K562 (cell line): ENCODE data around the gene JUNB. TPM values are rescaled to one million over a fixed set of nuclear protein-coding genes. Genes with fewer than 3 reads are reported as not detected.

Source experiments
- ARNT ChIP-seq, 2 experiments: fragments of 450-650 bp; IDR thresholded peaks; 2 replicates each; pipeline ENCODE4 v1.6.1; 2016; ENCODE audit warnings: mild to moderate bottlenecking in 1 of 2
- BACH1 ChIP-seq: fragments of 200-800 bp; sonication (Bioruptor generic); IDR thresholded peaks from 2 replicates; pipeline ENCODE4 v1.6.1; 2016; ENCODE audit warnings: missing genetic modification characterization, missing compliant biosample characterization
- CEBPG ChIP-seq, 3 experiments: fragments of 200-800 bp in 1 of 3; sonication (Bioruptor generic) in 1 of 3; sonication (generic) in 1 of 3; formaldehyde crosslinking in 1 of 3; IDR thresholded peaks in 2 of 3; conservative IDR thresholded peaks in 1 of 3; 2 replicates each; pipeline versions ENCODE4 v1.6.1 to v1.8.0; 2016 to 2022; ENCODE audit warnings: missing compliant biosample characterization in 2 of 3, missing genetic modification characterization in 2 of 3, mild to moderate bottlenecking in 1 of 3, missing genetic modification reagents in 1 of 3
- CHAMP1 ChIP-seq: fragments of 450-650 bp; IDR thresholded peaks from 2 replicates; pipeline ENCODE4 v1.6.1; 2016; ENCODE audit warnings: mild to moderate bottlenecking
- DMBX1 ChIP-seq: fragments of 250-450 bp; sonication (Bioruptor Pico); IDR thresholded peaks from 2 replicates; pipeline ENCODE4 v1.8.0; 2022; ENCODE audit warnings: inconsistent platforms, mild to moderate bottlenecking, moderate library complexity, borderline replicate concordance
- DNMT1 ChIP-seq: fragments of 450-650 bp; IDR thresholded peaks from 2 replicates; pipeline ENCODE4 v1.6.1; 2016; ENCODE audit warnings: antibody characterized with exemption, mild to moderate bottlenecking
- GABPB2 ChIP-seq: fragments of 250-450 bp; sonication (Bioruptor Pico); conservative IDR thresholded peaks from 2 replicates; pipeline ENCODE4 v1.5.1; 2021; ENCODE audit warnings: mild to moderate bottlenecking
- HCFC1 ChIP-seq: IDR thresholded peaks from 2 replicates; pipeline ENCODE4 v1.6.1; 2012; ENCODE audit warnings: low read depth, low read length, improper control_type of control experiment
- LCOR ChIP-seq: sonication (generic); formaldehyde crosslinking; IDR thresholded peaks from 2 replicates; pipeline ENCODE4 v1.8.0; 2022; ENCODE audit warnings: mild to moderate bottlenecking, missing genetic modification reagents
- MTF1 ChIP-seq: fragments of 250-450 bp; sonication (Bioruptor Pico); IDR thresholded peaks from 2 replicates; pipeline ENCODE4 v1.9.0; 2021; ENCODE audit warnings: moderate library complexity, mild to moderate bottlenecking, inconsistent platforms, borderline replicate concordance
- NCOA2 ChIP-seq, 2 experiments: fragments of 450-650 bp; IDR thresholded peaks; 2 replicates each; pipeline ENCODE4 v1.6.1; 2018; ENCODE audit warnings: mild to moderate bottlenecking in 2 of 2, moderate library complexity in 1 of 2; ENCODE audit not compliant: partially characterized antibody in 2 of 2
- NR0B1 ChIP-seq: fragments of 450-650 bp; IDR thresholded peaks from one replicate; pipeline ENCODE4 v1.6.1; 2018; ENCODE audit warnings: mild to moderate bottlenecking, moderate library complexity; ENCODE audit not compliant: partially characterized antibody
- NUFIP1 ChIP-seq: fragments of 450-650 bp; IDR thresholded peaks from 2 replicates; pipeline ENCODE4 v1.6.1; 2018; ENCODE audit not compliant: partially characterized antibody
- POLR2B ChIP-seq: fragments of 450-650 bp; IDR thresholded peaks from 2 replicates; pipeline ENCODE4 v1.6.1; 2018; ENCODE audit warnings: low read depth; ENCODE audit not compliant: partially characterized antibody
- TAF7 ChIP-seq: fragments of 450-650 bp; IDR thresholded peaks from 2 replicates; pipeline ENCODE4 v1.6.1; 2016; ENCODE audit warnings: missing genetic modification characterization, missing compliant biosample characterization
- UBTF ChIP-seq, 2 experiments: IDR thresholded peaks; 2 replicates each; pipeline ENCODE4 v1.6.1; 2012; ENCODE audit warnings: improper control_type of control experiment in 2 of 2, low read depth in 2 of 2, low read length in 2 of 2, borderline replicate concordance in 1 of 2
- ZFP30 ChIP-seq: fragments of 250-450 bp; sonication (Bioruptor Pico); IDR thresholded peaks from 2 replicates; pipeline ENCODE4 v1.8.0; 2022; ENCODE audit warnings: moderate library complexity, mild to moderate bottlenecking, inconsistent platforms, borderline replicate concordance
- ZNF124 ChIP-seq: sonication (generic); formaldehyde crosslinking; IDR thresholded peaks from 2 replicates; pipeline ENCODE4 v1.8.1; 2022; ENCODE audit warnings: missing genetic modification reagents
- ZNF639 ChIP-seq, 2 experiments: fragments of 200-800 bp in 1 of 2; sonication (Bioruptor generic) in 1 of 2; sonication (generic) in 1 of 2; formaldehyde crosslinking in 1 of 2; IDR thresholded peaks in 1 of 2; conservative IDR thresholded peaks in 1 of 2; 2 replicates each; pipeline versions ENCODE4 v1.5.0 to v1.6.1; 2016 to 2020; ENCODE audit warnings: missing compliant biosample characterization in 1 of 2, missing genetic modification characterization in 1 of 2, missing genetic modification reagents in 1 of 2
- ZNF699 ChIP-seq: fragments of 250-450 bp; sonication (Bioruptor Pico); IDR thresholded peaks from 2 replicates; pipeline ENCODE4 v1.8.0; 2021; ENCODE audit warnings: mild to moderate bottlenecking, moderate library complexity; ENCODE audit not compliant: insufficient replicate concordance
- polyA plus RNA-seq, 8 experiments: library from polyadenylated mRNA; depleted of rRNA in 4 of 8; stranded (reverse) in 5 of 8; unstranded in 3 of 8; fragments of >200 nt; fragmentation: Nextera tagmentation in 2 of 8; fragmentation: Illumina TruSeq in 1 of 8; extraction: Ambion mirVana in 2 of 8; extraction: Trizol in 1 of 8; gene quantifications; 2 replicates each; pipeline versions ENCODE4 v1.2.1 to v1.2.3, GENCODE V29; 2011 to 2014; ENCODE audit warnings: inconsistent platforms in 1 of 8, missing spikeins in 1 of 8
- total RNA-seq, 7 experiments: library from RNA; depleted of rRNA in 6 of 7; stranded (reverse); fragments of >200 nt in 6 of 7; fragmentation: Illumina TruSeq in 2 of 7; extraction: Trizol in 2 of 7; gene quantifications; 2 replicates each; pipeline versions ENCODE4 v1.2.1 to v1.2.3, GENCODE V29; 2011 to 2021; ENCODE audit warnings: low replicate concordance in 1 of 7

The JUNB gene
- total and polyA plus RNA-seq, 9 of the 15 experiments (the other 6 are each of a cell fraction or from before 2014, with no cell fraction given) = 0.23 to 88.1 (median 13.1) TPM

DNA sequence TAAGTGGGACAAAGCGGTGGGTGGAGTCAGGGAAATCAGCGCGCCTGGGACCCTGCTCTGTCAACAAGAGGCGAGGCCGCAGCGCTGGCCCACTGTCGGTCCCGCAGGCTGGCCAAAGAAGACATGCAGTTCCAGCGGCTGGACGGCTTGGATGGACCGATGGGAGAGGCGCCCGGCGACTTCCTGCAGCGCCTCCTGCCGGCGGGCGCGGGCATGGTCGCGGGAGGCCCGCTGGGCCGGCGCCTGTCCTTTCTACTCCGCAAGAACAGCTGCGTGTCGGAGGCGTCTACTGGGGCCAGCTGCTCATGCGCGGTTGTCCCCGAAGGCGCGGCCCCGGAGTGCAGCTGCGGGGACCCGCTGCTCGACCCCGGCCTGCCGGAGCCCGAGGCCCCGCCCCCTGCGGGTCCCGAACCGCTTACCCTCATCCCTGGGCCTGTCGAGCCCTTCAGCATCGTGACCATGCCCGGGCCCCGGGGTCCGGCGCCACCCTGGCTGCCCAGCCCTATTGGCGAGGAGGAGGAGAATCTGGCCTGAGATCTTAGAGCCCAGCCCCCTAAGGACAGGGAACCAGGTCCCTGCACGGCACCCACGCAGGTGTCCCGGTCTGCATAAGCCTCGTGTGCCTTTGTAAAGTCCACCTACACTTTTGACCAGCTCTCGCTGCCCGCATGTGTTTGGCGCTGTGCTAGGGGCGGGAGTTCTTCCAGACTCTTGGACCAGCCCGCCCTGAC lies 33.6 kb upstream of the JUNB start (continued):
- TF ChIP-seq ZNF699 (CRISPR knock-in tag) (no peak), TAF7 (tag) (no peak), BACH1 (tag) (no peak), DMBX1 (CRISPR knock-in tag) (no peak), DNMT1 (no peak), ZNF639 (CRISPR knock-in tag; conservative IDR thresholded peaks at IDR 0.05 in 1 of 2, IDR thresholded peaks at IDR 0.05 in 1 of 2) (no peak), NUFIP1 (no peak), UBTF (IDR thresholded peaks at IDR 0.05; ENCODE audit: borderline replicate concordance in 1 of 2, low read depth in 2 of 2, low read length in 2 of 2) (no peak), CEBPG (CRISPR knock-in tag; IDR thresholded peaks at IDR 0.05) (no peak), CEBPG (tag; conservative IDR thresholded peaks at IDR 0.05 in 1 of 2, IDR thresholded peaks at IDR 0.05 in 1 of 2) (no peak), ARNT (IDR thresholded peaks at IDR 0.05) (no peak), ZNF124 (CRISPR knock-in tag) (no peak), ZFP30 (CRISPR knock-in tag) (no peak), LCOR (CRISPR knock-in tag) (no peak), GABPB2 (CRISPR knock-in tag) (no peak), NCOA2 (IDR thresholded peaks at IDR 0.05; ENCODE audit: partially characterized antibody in 2 of 2) (no peak), CHAMP1 (no peak), POLR2B (no peak), NR0B1 (no peak), HCFC1 (peak; percentile 54), MTF1 (CRISPR knock-in tag) (no peak)
